Epithelial cell of esophagus (primary cell): ENCODE results near the gene MIA.
A peak's percentile ranks its signal among the peaks of the same experiment; 100 is the strongest.

ENCODE experiments used
- DNase-seq: peaks from one replicate; pipeline ENCODE4 v3.0.0; 2010; ENCODE audit warnings: low read depth
- H3K4me3 ChIP-seq: 2 replicates; pipeline ENCODE4 v1.5.1; 2011; ENCODE audit warnings: mild to moderate bottlenecking, low read length, control low read depth
- CTCF ChIP-seq: IDR thresholded peaks from 2 replicates; pipeline ENCODE4 v1.5.1; 2011; ENCODE audit warnings: low read depth, mild to moderate bottlenecking, low read length, control low read depth, inconsistent platforms; ENCODE audit not compliant: insufficient read depth; ENCODE audit errors: missing control alignments

The MIA gene

GRCh38 chr19:40800339-40800996 is 25.1 kb downstream of the MIA start:
- DNase-seq, result no peak
- no peak for TF ChIP-seq CTCF
- peak overlapping the region; percentile 79 for H3K4me3 ChIP-seq

GRCh38 chr19:40800997-40801377 is 25.7 kb downstream of the MIA start:
- no peak for DNase-seq
- no peak for TF ChIP-seq CTCF
- no peak overlapping the region for H3K4me3 ChIP-seq

- no peak for TF ChIP-seq CTCF
- DNase-seq, result no peak
- H3K4me3 ChIP-seq, result no peak overlapping the region
Observed at GRCh38 chr19:40801426-40802299, 26.3 kb downstream of the MIA start.

- no peak for TF ChIP-seq CTCF
- H3K4me3 ChIP-seq, result no peak overlapping the region
- peak; percentile 30 for DNase-seq
Observed at GRCh38 chr19:40802300-40803169, 27.2 kb downstream of the MIA start.

GRCh38 chr19:40803170-40803856 is 28.0 kb downstream of the MIA start:
- TF ChIP-seq CTCF, result no peak
- no peak overlapping the region for H3K4me3 ChIP-seq
- no peak for DNase-seq
